Right atrium auricular region (tissue), 2 donors: ENCODE data around the gene ASIP. TPM values are rescaled to one million over a fixed set of nuclear protein-coding genes. Genes with fewer than 3 reads are reported as not detected.
"Not testable (repeated sequence)": the region's sequence is repeated elsewhere in the genome, so short reads cannot be mapped to it uniquely, and the experiment has no call there.

Source experiments
- DNase-seq: peaks from one replicate; pipeline ENCODE4 v3.0.0-alpha.2; 2019; ENCODE audit warnings: low spot score
- H3K27ac ChIP-seq, 2 donors: fragments of 200-600 bp; sonication (generic); 1 replicate in 1 of 2; 2 replicates in 1 of 2; pipeline ENCODE4 v1.5.1; 2016 to 2019
- H3K27me3 ChIP-seq, 2 donors: fragments of 200-600 bp; sonication (generic); one replicate each; pipeline versions ENCODE4 v1.5.1 to v1.6.0; 2017 to 2019
- H3K36me3 ChIP-seq: fragments of 200-600 bp; sonication (generic); one replicate; pipeline ENCODE4 v1.5.1; 2016
- H3K4me1 ChIP-seq, 2 donors: fragments of 200-600 bp; sonication (generic); one replicate each; pipeline versions ENCODE4 v1.5.1 to v1.6.0; 2017 to 2019
- H3K4me3 ChIP-seq, 2 donors: fragments of 200-600 bp; sonication (generic); 1 replicate in 1 of 2; 2 replicates in 1 of 2; pipeline ENCODE4 v1.5.1; 2017 to 2019; ENCODE audit warnings: mild to moderate bottlenecking in 1 of 2, moderate library complexity in 1 of 2
- H3K9me3 ChIP-seq, 2 donors: fragments of 200-600 bp; sonication (generic); one replicate each; pipeline ENCODE4 v1.5.1; 2019
- CTCF ChIP-seq, 2 donors: fragments of 200-600 bp; sonication (generic); IDR thresholded peaks; one replicate each; pipeline ENCODE4 v1.5.1; 2019; ENCODE audit warnings: antibody characterized with exemption in 2 of 2
- total RNA-seq, 2 donors: library from RNA; depleted of rRNA; stranded (reverse); fragments of >200 nt; gene quantifications; one replicate each; pipeline ENCODE4 v1.1.0, GENCODE V29; 2016

Gene ASIP
- total RNA-seq, 2 donors from 2014 or later: 2.7 TPM; not detected in 1

GRCh38 chr20:34220561-34220960, 20.7 kb upstream of the ASIP start:
- no peak for TF ChIP-seq CTCF (IDR thresholded peaks at IDR 0.05)

GRCh38 chr20:34222208-34222607, 19.0 kb upstream of the ASIP start:
- no peaks in the 10 kb centered on the region for H3K4me1 ChIP-seq
- TF ChIP-seq CTCF (IDR thresholded peaks at IDR 0.05): no peak
- H3K36me3 ChIP-seq: no peaks in the 10 kb centered on the region
- no peak overlapping the region for H3K4me3 ChIP-seq
- H3K27me3 ChIP-seq: no peaks in the 10 kb centered on the region
- H3K27ac ChIP-seq: no peak overlapping the region
- DNase-seq: no peak
- no peaks in the 10 kb centered on the region for H3K9me3 ChIP-seq

More at GRCh38 chr20:34220561-34220960, 20.7 kb upstream of the ASIP start:
- DNase-seq: no peak
- Histone ChIP-seq H3K27me3 (no peaks in the 10 kb centered on the region), H3K4me1 (peaks cover 0 to 5% of the 10 kb centered on the region in 2 donors), H3K9me3 (no peaks in the 10 kb centered on the region), H3K36me3 (no peaks in the 10 kb centered on the region), H3K4me3 (no peak overlapping the region), H3K27ac (no peak overlapping the region)

GRCh38 chr20:34224251-34224650, 17.0 kb upstream of the ASIP start:
- H3K9me3 ChIP-seq, H3K4me1 ChIP-seq, H3K27ac ChIP-seq, H3K36me3 ChIP-seq, DNase-seq, H3K27me3 ChIP-seq, H3K4me3 ChIP-seq: not testable (repeated sequence)

GRCh38 chr20:34231634-34232033, 9.6 kb upstream of the ASIP start:
- H3K9me3 ChIP-seq: no peaks in the 10 kb centered on the region
- no peak for TF ChIP-seq CTCF (IDR thresholded peaks at IDR 0.05)
- H3K4me1 ChIP-seq: no peaks in the 10 kb centered on the region
- DNase-seq: no peak
- H3K36me3 ChIP-seq: no peaks in the 10 kb centered on the region
- no peak overlapping the region for H3K4me3 ChIP-seq
- no peak overlapping the region for H3K27ac ChIP-seq
- H3K27me3 ChIP-seq: no peaks in the 10 kb centered on the region

GRCh38 chr20:34232494-34233087, 8.6 kb upstream of the ASIP start:
- no peak for DNase-seq
- Histone ChIP-seq H3K36me3 (no peaks in the 10 kb centered on the region), H3K4me3 (no peak overlapping the region), H3K27me3 (no peaks in the 10 kb centered on the region), H3K4me1 (no peaks in the 10 kb centered on the region), H3K9me3 (peaks cover 0 to 8% of the 10 kb centered on the region in 2 donors), H3K27ac (no peak overlapping the region)
- TF ChIP-seq CTCF (IDR thresholded peaks at IDR 0.05): no peak

GRCh38 chr20:34233687-34234086, 7.5 kb upstream of the ASIP start:
- no peaks in the 10 kb centered on the region for H3K4me1 ChIP-seq
- no peaks in the 10 kb centered on the region for H3K36me3 ChIP-seq
- peaks cover 0 to 19% of the 10 kb centered on the region in 2 donors for H3K9me3 ChIP-seq
- no peak for DNase-seq
- H3K4me3 ChIP-seq: no peak overlapping the region
- no peaks in the 10 kb centered on the region for H3K27me3 ChIP-seq
- H3K27ac ChIP-seq: no peak overlapping the region
- no peak for TF ChIP-seq CTCF (IDR thresholded peaks at IDR 0.05)
